HCT116 (cell line): ENCODE results near the gene PSMG1. TPM values are rescaled to one million over a fixed set of nuclear protein-coding genes. Genes with fewer than 3 reads are reported as not detected.

ENCODE experiments used
- ATAC-seq: fragments of 200-7000 bp; cut with Tn5 transposase; 2 replicates; pipeline ENCODE4 v1.9.1; 2020; ENCODE audit warnings: mild to moderate bottlenecking, moderate library complexity
- BruUV-seq: library from RNA; stranded (reverse); fragments of 400-500 nt; replicated peaks from 2 replicates; lab custom pipeline; 2021; lab: Mats Ljungman, UMichigan
- CTCF ChIA-PET: fragments of 300-600 bp; sonication (Branson Sonifier 250); formaldehyde crosslinking; loops from one replicate; lab custom pipeline; 2021; ENCODE audit warnings: antibody characterized with exemption; lab: Charles Lee
- POLR2A ChIA-PET: fragments of 300-600, 350-600 bp; sonication (Branson Sonifier 250); formaldehyde crosslinking; loops from one replicate; lab custom pipeline; 2021; ENCODE audit warnings: antibody characterized with exemption; lab: Charles Lee
- RAD21 ChIA-PET, 2 experiments: fragments of 300-600 bp; sonication (Branson Sonifier 250); formaldehyde crosslinking; loops; one replicate each; lab custom pipeline; 2023; ENCODE audit warnings: low total read pairs in 2 of 2; ENCODE audit not compliant: uncharacterized antibody in 2 of 2, unreplicated experiment in 2 of 2, low non-redundant PET in 1 of 2; lab: Charles Lee
- DNase-seq: peaks from one replicate; pipeline ENCODE4 v3.0.0-alpha.2; 2010; ENCODE audit warnings: low read depth, low spot score
- H2AFZ ChIP-seq: fragments of 200-600 bp; shearing (Covaris generic), sonication (generic); 2 replicates; pipeline ENCODE4 v1.6.1; 2017; ENCODE audit warnings: low read depth, mixed run types, mixed read lengths, antibody characterized with exemption, low read length; ENCODE audit not compliant: poor library complexity, severe bottlenecking
- H3K27ac ChIP-seq: 2 replicates; pipeline ENCODE4 v1.5.1; 2012; ENCODE audit warnings: low read depth, low read length
- H3K27me3 ChIP-seq: fragments of 200-600 bp; sonication (generic); 2 replicates; pipeline ENCODE4 v1.6.1; 2016; ENCODE audit warnings: mixed run types, low read length, mixed read lengths; ENCODE audit not compliant: insufficient read depth
- H3K36me3 ChIP-seq, 2 experiments: fragments of 200-500 bp in 1 of 2; fragments of 200-600 bp in 1 of 2; sonication (Bioruptor generic) in 1 of 2; sonication (generic) in 1 of 2; 2 replicates each; pipeline versions ENCODE4 v1.5.1 to v1.6.1; 2014 to 2016; ENCODE audit warnings: low read length in 2 of 2, inconsistent platforms in 1 of 2, mixed read lengths in 1 of 2, mixed run types in 1 of 2; ENCODE audit not compliant: insufficient read depth in 2 of 2, control insufficient read depth in 1 of 2
- H3K4me1 ChIP-seq, 2 experiments: fragments of 200-600 bp in 1 of 2; sonication (generic) in 1 of 2; 2 replicates each; pipeline versions ENCODE4 v1.5.1 to v1.6.1; 2012 to 2017; ENCODE audit warnings: low read length in 2 of 2, inconsistent platforms in 1 of 2, mild to moderate bottlenecking in 1 of 2, mixed read lengths in 1 of 2, mixed run types in 1 of 2, moderate library complexity in 1 of 2; ENCODE audit not compliant: insufficient read depth in 2 of 2, control insufficient read depth in 1 of 2
- H3K4me2 ChIP-seq: fragments of 200-600 bp; sonication (generic); 2 replicates; pipeline ENCODE4 v1.6.1; 2017; ENCODE audit warnings: mixed run types, low read length, mixed read lengths
- H3K4me3 ChIP-seq, 2 experiments: fragments of 200-600 bp in 1 of 2; sonication (generic) in 1 of 2; replicated peaks in 1 of 2; 2 replicates each; pipeline ENCODE4 v1.5.1; 2011 to 2016; ENCODE audit warnings: low read length in 2 of 2, control low read depth in 1 of 2, low read depth in 1 of 2, mild to moderate bottlenecking in 1 of 2, mixed read lengths in 1 of 2, mixed run types in 1 of 2
- H3K79me2 ChIP-seq: fragments of 200-600 bp; sonication (generic); 2 replicates; pipeline ENCODE4 v1.6.1; 2017; ENCODE audit warnings: mild to moderate bottlenecking, mixed run types, low read length, moderate library complexity, mixed read lengths; ENCODE audit not compliant: insufficient read depth
- H3K9ac ChIP-seq: fragments of 200-600 bp; sonication (generic); 2 replicates; pipeline ENCODE4 v1.6.1; 2016; ENCODE audit warnings: low read length, mixed read lengths
- H3K9me2 ChIP-seq: fragments of 200-600 bp; sonication (generic), shearing (Covaris generic); 2 replicates; pipeline ENCODE4 v1.6.1; 2017; ENCODE audit warnings: mixed run types, mild to moderate bottlenecking, moderate library complexity; ENCODE audit not compliant: insufficient read depth
- H3K9me3 ChIP-seq, 2 experiments: fragments of 200-500 bp in 1 of 2; fragments of 200-600 bp in 1 of 2; sonication (Bioruptor generic) in 1 of 2; sonication (generic) in 1 of 2; 2 replicates each; pipeline ENCODE4 v1.6.1; 2014 to 2017; ENCODE audit warnings: low read length in 2 of 2, mixed read lengths in 2 of 2, inconsistent platforms in 1 of 2, low read depth in 1 of 2, mild to moderate bottlenecking in 1 of 2, mixed run types in 1 of 2, moderate library complexity in 1 of 2; ENCODE audit not compliant: control insufficient read depth in 1 of 2, insufficient read depth in 1 of 2
- H4K20me1 ChIP-seq: fragments of 200-600 bp; sonication (generic), shearing (Covaris generic); 2 replicates; pipeline ENCODE4 v1.6.1; 2017; ENCODE audit warnings: mixed run types, mild to moderate bottlenecking, moderate library complexity; ENCODE audit not compliant: insufficient read depth
- CBX3 ChIP-seq: IDR thresholded peaks from 2 replicates; pipeline ENCODE4 v1.6.1; 2012; ENCODE audit warnings: low read depth
- CEBPB ChIP-seq: IDR thresholded peaks from 2 replicates; pipeline ENCODE4 v1.6.1; 2012; ENCODE audit warnings: low read depth
- ELF1 ChIP-seq: IDR thresholded peaks from 2 replicates; pipeline ENCODE4 v1.6.1; 2012; ENCODE audit warnings: low read depth, borderline replicate concordance
- FOSL1 ChIP-seq: IDR thresholded peaks from 2 replicates; pipeline ENCODE4 v1.6.1; 2012; ENCODE audit warnings: low read depth
- SIN3A ChIP-seq: IDR thresholded peaks from 2 replicates; pipeline ENCODE4 v1.6.1; 2012; ENCODE audit warnings: low read depth
- SRF ChIP-seq: IDR thresholded peaks from 2 replicates; pipeline ENCODE4 v1.6.1; 2012; ENCODE audit warnings: low read depth
- TCF7L2 ChIP-seq: IDR thresholded peaks from 2 replicates; pipeline ENCODE4 v1.7.0; 2011; ENCODE audit warnings: borderline replicate concordance, inconsistent platforms; ENCODE audit not compliant: insufficient read depth, insufficient read length; ENCODE audit errors: extremely low read depth
- YY1 ChIP-seq: IDR thresholded peaks from 2 replicates; pipeline ENCODE4 v1.6.1; 2011; ENCODE audit warnings: low read length, low read depth, moderate library complexity, mild to moderate bottlenecking; ENCODE audit not compliant: insufficient replicate concordance; ENCODE audit errors: extremely low read depth
- ZFX ChIP-seq: fragments of 450-650 bp; IDR thresholded peaks from 2 replicates; pipeline ENCODE4 v1.6.1; 2017
- ZNF274 ChIP-seq: fragments of 200-500 bp; sonication (Bioruptor generic); IDR thresholded peaks from 2 replicates; pipeline ENCODE4 v1.6.1; 2014; ENCODE audit warnings: mild to moderate bottlenecking, low read depth, low read length, inconsistent platforms
- intact Hi-C: fragments of 100-400 bp; cut with micrococcal nuclease; formaldehyde crosslinking; loops from 2 replicates; pipeline ENCODE4 v1.10.0; 2022
- total RNA-seq: library from RNA; stranded (reverse); gene quantifications from one replicate; pipeline ENCODE4 v1.2.1, GENCODE V29; 2021; ENCODE audit not compliant: unreplicated experiment
- TF ChIP-seq, protein P1 (sequence below), 3 experiments: fragments of 200-600 bp in 1 of 3; sonication (generic) in 1 of 3; IDR thresholded peaks in 2 of 3; conservative IDR thresholded peaks in 1 of 3; 2 replicates each; pipeline ENCODE4 v1.5.1; 2012 to 2017; ENCODE audit warnings: low read depth in 2 of 3, low read length in 2 of 3, antibody characterized with exemption in 1 of 3, borderline replicate concordance in 1 of 3, control low read depth in 1 of 3, mild to moderate bottlenecking in 1 of 3, mixed read lengths in 1 of 3, mixed run types in 1 of 3, moderate library complexity in 1 of 3; ENCODE audit not compliant: insufficient read depth in 1 of 3
- TF ChIP-seq, protein P2 (sequence below): IDR thresholded peaks from 2 replicates; pipeline ENCODE4 v1.6.1; 2012

The PSMG1 gene
- total RNA-seq, 1 experiment from 2014 or later: 83.7 TPM

DNA sequence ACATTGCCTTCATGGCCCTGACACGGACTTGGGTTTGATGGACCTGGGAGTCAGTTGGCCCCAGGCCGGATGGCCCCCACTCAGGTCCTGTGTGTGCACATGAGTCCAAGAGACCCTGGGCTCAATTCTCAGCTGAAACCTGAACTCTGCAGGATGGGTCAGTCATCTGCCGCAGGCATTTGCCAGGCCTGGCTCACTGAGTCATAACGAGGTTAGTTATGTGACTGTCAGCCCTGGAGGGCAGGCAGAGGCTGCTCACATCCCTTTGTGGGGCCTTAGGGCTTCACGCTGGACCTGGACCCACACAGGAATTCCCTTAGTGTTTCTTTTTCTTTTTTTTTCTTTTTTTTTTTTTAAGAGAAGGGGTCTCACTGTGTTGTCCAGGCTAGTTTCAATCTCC, 46.5 kb downstream of the PSMG1 start:
- Histone ChIP-seq H3K79me2 (no peaks in the 10 kb centered on the region), H2AFZ (no peak overlapping the region), H3K9ac (no peak overlapping the region), H4K20me1 (no peaks in the 10 kb centered on the region), H3K9me2 (no peaks in the 10 kb centered on the region), H3K9me3 (no peaks in the 10 kb centered on the region), H3K4me3 (no peak overlapping the region), H3K27ac (no peak overlapping the region), H3K36me3 (no peaks in the 10 kb centered on the region), H3K4me1 (peaks cover 7 to 11% of the 10 kb centered on the region in 2 experiments; a peak in 2 of 4 replicates), H3K27me3 (no peaks in the 10 kb centered on the region), H3K4me2 (no peak overlapping the region)
- TF ChIP-seq FOSL1 (no peak), SRF (no peak), CBX3 (no peak), ZNF274 (no peak), YY1 (no peak), TCF7L2 (no peak), SIN3A (no peak), ELF1 (no peak), ZFX (no peak), CEBPB (no peak)
- TF ChIP-seq, protein P1, sequence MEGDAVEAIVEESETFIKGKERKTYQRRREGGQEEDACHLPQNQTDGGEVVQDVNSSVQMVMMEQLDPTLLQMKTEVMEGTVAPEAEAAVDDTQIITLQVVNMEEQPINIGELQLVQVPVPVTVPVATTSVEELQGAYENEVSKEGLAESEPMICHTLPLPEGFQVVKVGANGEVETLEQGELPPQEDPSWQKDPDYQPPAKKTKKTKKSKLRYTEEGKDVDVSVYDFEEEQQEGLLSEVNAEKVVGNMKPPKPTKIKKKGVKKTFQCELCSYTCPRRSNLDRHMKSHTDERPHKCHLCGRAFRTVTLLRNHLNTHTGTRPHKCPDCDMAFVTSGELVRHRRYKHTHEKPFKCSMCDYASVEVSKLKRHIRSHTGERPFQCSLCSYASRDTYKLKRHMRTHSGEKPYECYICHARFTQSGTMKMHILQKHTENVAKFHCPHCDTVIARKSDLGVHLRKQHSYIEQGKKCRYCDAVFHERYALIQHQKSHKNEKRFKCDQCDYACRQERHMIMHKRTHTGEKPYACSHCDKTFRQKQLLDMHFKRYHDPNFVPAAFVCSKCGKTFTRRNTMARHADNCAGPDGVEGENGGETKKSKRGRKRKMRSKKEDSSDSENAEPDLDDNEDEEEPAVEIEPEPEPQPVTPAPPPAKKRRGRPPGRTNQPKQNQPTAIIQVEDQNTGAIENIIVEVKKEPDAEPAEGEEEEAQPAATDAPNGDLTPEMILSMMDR (IDR thresholded peaks at IDR 0.05 in 2 of 3, conservative IDR thresholded peaks at IDR 0.05 in 1 of 3; ENCODE audit: borderline replicate concordance in 1 of 3, insufficient read depth in 1 of 3, low read depth in 2 of 3, low read length in 2 of 3): no peak
- TF ChIP-seq, protein P2, sequence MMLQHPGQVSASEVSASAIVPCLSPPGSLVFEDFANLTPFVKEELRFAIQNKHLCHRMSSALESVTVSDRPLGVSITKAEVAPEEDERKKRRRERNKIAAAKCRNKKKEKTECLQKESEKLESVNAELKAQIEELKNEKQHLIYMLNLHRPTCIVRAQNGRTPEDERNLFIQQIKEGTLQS: no peak
- ChIA-PET CTCF (interaction anchor here (1.1 to 2.6 kb wide), 3 partner anchors 349 to 425 kb away, joined by 5 to 9 read pairs (median 7); no protein-coding TSS in a partner anchor), RAD21 (interaction anchor here in 1 of 2 experiments (1.7 kb wide), 1 partner anchor 425 kb away, joined by 5 read pairs; no protein-coding TSS in a partner anchor), POLR2A (no interaction called here)
- no TSS peak for BruUV-seq
- ATAC-seq (no peak), DNase-seq (no peak)
- intact Hi-C loops: no loop called here
